Caki2 (cell line): ENCODE measurements around the gene TIAM1. TPM values are rescaled to one million over a fixed set of nuclear protein-coding genes. Genes with fewer than 3 reads are reported as not detected.

Experiments used
- DNase-seq: peaks from one replicate; pipeline ENCODE4 v3.0.0-alpha.2; 2015; ENCODE audit warnings: low read depth
- in situ Hi-C: cut with HindIII; loops from 2 replicates; pipeline ENCODE4 v1.10.0; 2016; ENCODE audit warnings: low sequenced_read_pairs, low pct_unique_long_range_greater_than_20kb, mixed read lengths
- total RNA-seq: library from RNA; depleted of rRNA; stranded (reverse); fragments of >200 nt; shearing (Covaris generic); gene quantifications from 2 replicates; pipeline ENCODE4 v1.2.3, GENCODE V29; 2014; ENCODE audit warnings: low replicate concordance

The TIAM1 gene
- total RNA-seq, 1 experiment from 2014 or later = 4.2 TPM

- no peak for DNase-seq
- in situ Hi-C loops = no loop called here
Measured at GRCh38 chr21:31356440-31356839, 12.4 kb upstream of the TIAM1 start.

GRCh38 chr21:31354604-31355443, 10.8 kb upstream of the TIAM1 start:
- in situ Hi-C loops = no loop called here
- peak; percentile 83 for DNase-seq

GRCh38 chr21:31354122-31354521, 10.1 kb upstream of the TIAM1 start:
- in situ Hi-C loops = no loop called here
- no peak for DNase-seq

- in situ Hi-C loops = no loop called here
- no peak for DNase-seq
Measured at GRCh38 chr21:31352836-31353235, 8.8 kb upstream of the TIAM1 start.

GRCh38 chr21:31351960-31352359, 7.9 kb upstream of the TIAM1 start:
- DNase-seq = no peak
- in situ Hi-C loops = no loop called here

GRCh38 chr21:31351438-31351837, 7.4 kb upstream of the TIAM1 start:
- DNase-seq = peak; percentile 48
- in situ Hi-C loops = no loop called here

- DNase-seq = no peak
- in situ Hi-C loops = no loop called here
Measured at GRCh38 chr21:31349208-31349607, 5.1 kb upstream of the TIAM1 start.

- in situ Hi-C loops = no loop called here
- DNase-seq = no peak
Measured at GRCh38 chr21:31348188-31348587, 4.1 kb upstream of the TIAM1 start.

- in situ Hi-C loops = no loop called here
- DNase-seq = peak; percentile 42
Measured at GRCh38 chr21:31347435-31348032, 3.5 kb upstream of the TIAM1 start.

- in situ Hi-C loops = no loop called here
- DNase-seq = no peak
Measured at GRCh38 chr21:31346256-31346821, 2.3 kb upstream of the TIAM1 start.

GRCh38 chr21:31345136-31345535, 1.1 kb upstream of the TIAM1 start:
- in situ Hi-C loops = no loop called here

GRCh38 chr21:31343030-31343510, 991 bp downstream of the TIAM1 start:
- in situ Hi-C loops = no loop called here
- DNase-seq = no peak

More at GRCh38 chr21:31345136-31345535, 1.1 kb upstream of the TIAM1 start:
- DNase-seq = no peak

- in situ Hi-C loops = no loop called here
- no peak for DNase-seq
Measured at GRCh38 chr21:31342348-31342747, 1.7 kb downstream of the TIAM1 start.

GRCh38 chr21:31340942-31341487, 3.0 kb downstream of the TIAM1 start:
- no peak for DNase-seq
- in situ Hi-C loops = no loop called here

- in situ Hi-C loops = no loop called here
- DNase-seq = no peak
Measured at GRCh38 chr21:31340514-31340913, 3.5 kb downstream of the TIAM1 start.

- in situ Hi-C loops = no loop called here
- no peak for DNase-seq
Measured at GRCh38 chr21:31339721-31340120, 4.3 kb downstream of the TIAM1 start.

GRCh38 chr21:31338908-31339368, 5.1 kb downstream of the TIAM1 start:
- DNase-seq = no peak

GRCh38 chr21:31337996-31338907, 5.8 kb downstream of the TIAM1 start:
- DNase-seq = no peak
- in situ Hi-C loops = no loop called here

More at GRCh38 chr21:31338908-31339368, 5.1 kb downstream of the TIAM1 start:
- in situ Hi-C loops = no loop called here
